GM18517 (cell line): ENCODE data around the gene SLC9A9.

Source experiments
- ATAC-seq: cut with Tn5 transposase; IDR thresholded peaks from one replicate; pipeline ENCODE4 v1.9.1; 2021; ENCODE audit warnings: mild to moderate bottlenecking, moderate library complexity; ENCODE audit not compliant: unreplicated experiment

SLC9A9 gene

DNA sequence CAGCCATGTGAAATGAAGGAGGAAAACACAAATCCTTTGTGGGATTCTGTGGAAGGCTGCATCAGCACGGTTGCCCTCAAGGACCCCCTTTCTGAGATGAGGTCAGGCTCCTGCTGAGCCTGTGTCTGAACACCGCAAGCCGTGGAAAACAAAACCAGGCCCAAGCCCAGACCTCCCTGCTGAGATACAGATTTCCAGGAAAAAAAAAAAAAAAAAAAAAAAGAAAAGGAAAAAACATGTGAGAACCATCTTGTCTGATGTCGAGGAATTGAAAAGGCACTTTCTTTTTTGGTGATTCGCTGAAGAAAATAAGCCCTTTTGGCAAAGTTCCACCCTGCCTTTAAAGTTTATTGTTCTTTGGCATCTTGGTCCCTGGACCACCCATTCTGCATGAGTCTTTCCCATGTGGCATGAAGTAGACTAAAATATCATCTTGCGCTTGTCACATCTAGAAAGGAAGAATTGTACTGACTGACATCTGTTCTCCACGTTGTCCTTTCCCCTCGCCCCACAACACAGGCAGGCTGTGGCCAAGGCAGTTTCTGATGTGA, 611.1 kb downstream of the SLC9A9 start:
- ATAC-seq, result no peak

DNA sequence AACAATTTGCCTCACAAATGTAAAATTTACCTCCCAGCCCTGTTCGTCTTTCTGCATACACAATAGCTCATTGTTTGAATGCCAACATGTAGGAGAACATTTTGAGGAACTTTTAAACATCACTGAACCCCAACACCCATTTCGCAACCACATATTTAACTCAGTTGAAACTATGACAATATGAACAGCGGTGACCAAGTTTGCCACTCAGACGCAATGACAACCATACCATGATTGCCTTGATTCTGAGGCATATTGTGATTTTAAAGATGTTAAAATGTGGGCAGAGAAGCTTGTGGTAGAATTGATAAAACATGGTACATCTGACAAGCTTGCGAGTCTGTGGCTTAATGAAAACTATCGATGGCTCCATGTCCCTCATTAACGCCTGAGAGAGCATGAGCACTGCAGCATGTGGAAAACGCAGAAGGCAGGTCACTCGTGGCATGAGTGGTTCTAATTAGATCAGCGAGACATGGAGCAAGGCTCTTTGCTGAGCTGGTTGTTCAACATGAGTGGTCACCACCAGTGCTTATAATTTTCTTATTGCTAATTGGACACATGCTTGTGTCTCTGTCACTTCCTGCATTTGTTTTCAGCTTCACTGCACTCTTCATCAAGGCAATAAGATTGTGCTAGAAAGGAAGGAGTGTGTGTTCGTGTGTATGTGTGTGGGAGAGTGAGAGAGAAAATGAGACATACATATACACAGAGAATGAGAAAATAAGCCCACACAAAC, 611.9 kb downstream of the SLC9A9 start:
- ATAC-seq, result no peak

DNA sequence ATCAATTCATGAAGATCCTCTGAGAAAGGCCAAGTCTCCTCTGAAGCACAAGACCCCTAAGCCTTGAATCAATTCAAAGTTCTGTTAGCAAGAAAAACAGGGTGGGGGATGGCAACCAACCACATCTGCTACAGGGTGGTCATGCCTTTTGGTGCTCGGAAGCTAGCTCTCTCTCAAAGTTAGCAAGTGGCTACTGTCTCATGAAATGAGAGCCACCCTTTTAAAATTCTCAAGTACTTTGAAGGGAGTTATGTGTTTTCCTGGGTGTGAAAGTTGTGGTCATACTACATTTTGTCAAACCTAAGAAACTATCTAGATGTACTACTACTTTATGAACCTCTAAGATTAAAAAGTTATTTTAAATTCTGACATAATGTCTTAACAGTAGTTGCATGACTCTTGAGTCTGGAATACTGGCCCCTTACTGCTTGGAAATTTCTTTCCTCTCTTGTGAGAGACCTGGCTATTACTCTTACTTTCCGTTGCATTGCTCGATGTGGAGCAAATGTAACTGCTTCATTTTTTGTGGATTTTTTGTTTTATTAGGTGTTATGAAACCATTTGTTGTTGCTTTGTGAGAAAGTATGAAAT, 612.6 kb downstream of the SLC9A9 start:
- ATAC-seq, result no peak

DNA sequence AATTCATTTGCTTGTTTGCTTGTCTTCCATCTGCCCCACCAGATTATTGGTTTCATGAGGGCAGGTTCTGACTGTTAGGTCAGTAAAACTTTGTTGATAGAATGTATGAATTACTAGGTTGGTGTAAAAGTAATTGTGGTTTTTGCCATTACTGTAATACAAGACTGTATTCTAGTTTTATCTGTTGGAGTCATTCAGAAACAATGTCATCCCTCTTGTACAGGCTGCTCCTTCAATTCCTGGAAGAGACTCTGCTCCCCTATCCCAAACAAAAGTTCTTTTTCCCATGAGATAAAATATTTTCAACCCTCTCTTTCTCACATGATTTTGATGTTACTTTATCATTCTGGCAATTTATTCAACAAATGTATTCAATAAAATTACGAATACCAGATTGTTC, 613.7 kb downstream of the SLC9A9 start:
- no peak for ATAC-seq

DNA sequence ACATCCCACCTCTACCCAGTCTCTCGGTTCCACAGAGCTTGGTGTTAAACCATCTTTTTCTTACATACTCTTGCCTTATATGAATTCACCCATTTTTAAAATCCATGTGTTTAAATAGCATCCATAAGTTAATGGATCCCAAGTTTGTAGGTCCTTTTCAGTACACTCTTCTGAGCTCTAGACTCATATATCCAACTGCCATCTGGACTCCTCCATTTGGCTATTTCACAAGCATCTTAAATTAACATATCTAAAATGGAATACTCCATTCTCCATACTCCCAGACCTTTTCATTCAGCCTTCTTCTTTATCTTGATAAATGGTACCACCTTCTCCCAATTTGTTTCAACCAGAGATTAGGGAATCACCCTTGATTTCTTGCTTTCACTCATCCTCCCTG, 615.3 kb downstream of the SLC9A9 start:
- ATAC-seq, result no peak

DNA sequence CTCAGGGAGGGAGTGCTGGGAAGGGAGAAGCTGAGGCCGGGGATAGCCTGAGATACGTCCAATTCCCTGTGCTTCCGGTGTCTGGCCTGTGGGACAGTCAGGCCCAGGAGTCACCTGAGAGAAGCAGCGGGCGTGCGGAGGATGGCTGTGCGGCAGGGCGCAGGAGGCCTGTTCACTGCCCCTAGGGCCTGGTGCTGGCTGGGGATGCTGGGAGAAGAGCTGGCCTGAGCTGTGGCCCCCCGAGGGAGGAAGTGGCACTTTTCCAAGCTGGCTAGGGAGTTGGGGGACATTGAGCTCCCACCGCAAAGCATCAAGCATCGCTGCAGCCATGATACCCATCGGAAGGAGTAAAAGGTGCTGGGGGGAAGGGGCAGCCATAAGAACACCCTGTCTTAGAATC, 619.9 kb downstream of the SLC9A9 start:
- ATAC-seq, result no peak

DNA sequence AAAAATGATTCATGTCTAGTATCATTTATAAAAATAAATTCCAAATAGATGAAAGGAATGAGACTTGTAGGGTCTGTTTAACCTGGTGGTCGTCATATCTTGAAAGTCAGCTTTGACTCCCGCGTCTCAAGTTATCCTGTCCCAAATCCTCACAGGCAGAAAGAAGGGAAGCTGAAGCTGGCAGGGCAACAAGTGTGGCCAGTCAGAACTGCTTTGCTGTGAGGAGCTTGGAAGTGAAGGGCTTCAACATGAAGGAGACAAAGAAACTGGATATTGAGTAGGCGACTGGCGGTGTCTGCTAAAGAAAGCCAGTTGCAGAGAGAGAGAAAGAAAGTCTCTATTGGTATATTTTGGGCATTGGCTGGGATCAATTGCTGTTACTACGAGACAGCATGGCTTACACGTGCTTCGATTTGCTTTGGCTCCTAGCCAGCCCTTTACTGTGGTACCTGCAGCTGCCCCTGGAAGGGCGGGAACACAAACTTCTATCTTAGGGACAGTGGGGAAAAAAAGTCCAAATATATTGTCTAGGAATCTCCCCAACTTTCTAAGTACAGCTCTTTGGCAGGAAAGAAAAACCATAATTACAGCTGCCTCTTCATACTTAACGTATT, 621.5 kb downstream of the SLC9A9 start:
- no peak for ATAC-seq

DNA sequence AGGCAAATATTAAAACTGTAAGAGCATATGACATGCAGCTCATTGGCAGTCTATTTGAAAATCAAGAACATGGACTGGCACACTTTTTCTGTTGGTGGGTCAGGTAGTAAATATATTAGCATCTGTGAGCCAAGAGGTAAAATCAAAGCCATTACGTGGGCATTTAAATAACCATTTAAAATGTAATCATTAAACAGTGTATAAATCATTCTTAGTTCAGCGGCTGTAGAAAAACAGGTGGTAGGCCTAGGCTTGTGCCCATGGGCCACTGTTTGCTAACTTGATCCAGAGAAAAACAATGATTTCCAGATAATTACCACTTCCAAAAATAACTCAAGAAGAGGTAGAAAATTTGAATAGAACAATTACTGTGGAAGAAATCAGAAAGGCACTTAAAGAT, 623.6 kb downstream of the SLC9A9 start:
- ATAC-seq, result no peak

DNA sequence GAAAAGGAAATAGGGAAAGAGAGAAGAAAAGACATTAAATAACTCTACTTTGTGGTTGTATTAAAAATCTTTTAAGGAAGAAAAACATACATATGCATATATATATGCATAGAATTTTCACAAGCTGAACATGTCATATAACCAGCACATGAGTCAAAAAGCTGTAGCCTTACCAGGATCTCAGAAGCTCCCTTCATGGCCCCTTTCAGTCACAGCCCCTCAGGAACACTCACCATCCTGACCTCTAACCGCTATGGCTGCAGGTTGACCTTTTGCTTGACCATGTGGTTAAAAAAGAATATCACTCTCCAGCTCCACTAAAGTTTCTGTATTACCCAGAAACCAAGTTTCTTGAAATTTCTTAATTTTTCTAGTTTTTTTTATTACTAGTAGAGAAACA, 625.3 kb downstream of the SLC9A9 start:
- ATAC-seq, result no peak

DNA sequence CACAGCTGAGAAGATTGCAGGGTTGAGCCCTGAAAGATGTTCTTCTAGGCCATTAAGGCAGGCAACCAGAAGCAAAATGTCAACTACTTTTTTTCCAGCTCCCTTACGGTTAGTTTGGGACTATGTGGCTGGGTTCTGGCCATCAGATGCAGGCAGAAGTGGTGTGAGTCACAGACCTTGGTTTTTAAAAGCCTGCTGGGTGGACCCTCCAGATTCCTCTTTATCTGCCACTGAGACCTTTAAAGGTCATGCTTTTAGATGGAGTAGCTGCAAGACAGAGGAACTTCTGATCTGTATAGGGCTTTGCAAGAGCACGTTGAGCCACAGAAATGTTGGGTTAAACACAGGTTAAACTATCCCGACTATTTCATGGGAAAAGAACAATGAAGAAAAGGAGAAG, 625.8 kb downstream of the SLC9A9 start:
- no peak for ATAC-seq

DNA sequence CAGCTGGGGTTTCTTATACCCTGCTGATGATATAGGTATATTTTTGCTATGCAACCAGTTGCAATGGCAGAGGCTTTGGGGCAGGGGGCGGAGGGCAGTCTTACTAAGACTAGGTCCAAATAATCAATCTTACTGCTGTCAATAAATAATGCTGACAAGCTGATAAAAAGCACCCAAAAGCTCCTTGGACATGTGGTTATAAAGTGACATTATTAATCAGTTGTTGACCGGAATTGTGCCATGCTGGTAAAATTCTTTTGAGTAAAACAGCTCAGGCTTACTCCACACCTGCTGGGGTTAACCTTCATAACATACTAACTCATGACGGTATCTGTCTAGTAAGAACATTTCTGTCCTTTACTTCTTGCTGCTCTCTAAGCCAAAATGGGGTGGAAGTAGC, 626.8 kb downstream of the SLC9A9 start:
- ATAC-seq, result no peak

DNA sequence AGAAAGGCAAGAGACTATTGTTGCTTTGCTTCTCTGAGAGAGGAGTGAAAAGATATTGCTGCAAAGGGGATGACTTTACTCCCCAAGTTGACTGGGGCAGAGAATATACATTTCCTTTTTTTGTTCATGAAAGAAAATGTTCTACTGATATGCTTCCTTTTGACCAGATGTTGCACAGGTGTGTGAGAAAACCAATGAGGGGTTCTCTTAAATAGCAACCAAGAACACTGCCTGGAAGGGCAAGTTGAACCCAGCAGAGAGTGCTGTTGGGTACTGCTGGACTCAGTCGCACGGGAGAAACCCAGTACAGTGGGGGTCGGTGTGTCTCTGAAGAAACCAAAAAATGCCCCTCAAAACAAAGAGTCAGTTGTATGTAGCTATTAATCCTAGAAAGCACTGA, 627.5 kb downstream of the SLC9A9 start:
- peak; percentile 64 for ATAC-seq

DNA sequence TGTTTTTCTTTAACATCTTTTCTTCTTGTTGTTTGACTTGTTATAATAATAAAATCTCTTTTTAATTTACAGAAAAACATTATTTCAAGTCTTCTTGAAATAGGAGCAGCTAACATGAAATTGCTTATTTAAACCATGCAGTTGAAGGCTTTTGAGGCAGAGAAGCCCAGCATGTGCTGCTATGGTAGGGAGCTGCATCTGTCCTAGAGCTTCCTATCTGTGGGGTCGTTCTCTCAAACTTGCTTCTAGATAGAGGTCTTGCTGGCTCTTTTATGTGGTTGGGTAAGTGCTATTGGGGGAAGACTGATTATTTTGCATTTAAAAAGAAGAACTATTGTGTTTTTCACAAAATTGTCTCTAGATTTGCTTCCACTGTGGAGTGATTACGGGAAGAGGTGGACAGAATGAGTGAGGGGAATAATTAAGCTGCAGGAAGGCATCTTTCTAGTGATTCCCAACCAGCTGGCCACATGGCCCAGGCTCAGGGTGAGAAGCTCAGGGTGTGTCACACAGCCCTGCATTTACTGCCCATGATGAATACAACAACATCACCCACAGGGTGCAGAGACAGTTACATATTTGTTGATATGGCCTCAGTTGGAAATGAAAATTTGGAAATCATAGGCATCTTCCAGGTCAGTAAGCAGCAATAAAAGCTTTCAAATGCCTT, 630.0 kb downstream of the SLC9A9 start:
- ATAC-seq, result no peak

DNA sequence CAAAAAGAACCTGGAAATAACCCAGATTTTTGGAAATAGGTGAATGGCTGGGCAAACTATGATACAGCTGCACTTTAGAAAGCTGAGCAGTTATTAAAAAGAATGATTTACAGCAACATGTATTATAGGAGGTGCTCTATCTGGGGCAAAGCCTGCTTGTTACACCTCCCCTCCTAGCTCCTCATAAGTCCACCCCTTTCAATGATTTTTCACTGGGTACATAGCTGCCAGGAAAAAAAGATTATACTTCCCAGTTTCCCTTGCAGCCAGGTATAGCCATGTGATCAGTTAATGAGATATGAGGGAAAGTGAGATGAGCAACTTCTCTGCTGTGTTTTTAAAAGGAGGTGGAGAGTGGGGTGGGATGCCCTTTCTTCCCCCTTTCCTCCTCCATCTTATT, 631.0 kb downstream of the SLC9A9 start:
- ATAC-seq, result no peak

DNA sequence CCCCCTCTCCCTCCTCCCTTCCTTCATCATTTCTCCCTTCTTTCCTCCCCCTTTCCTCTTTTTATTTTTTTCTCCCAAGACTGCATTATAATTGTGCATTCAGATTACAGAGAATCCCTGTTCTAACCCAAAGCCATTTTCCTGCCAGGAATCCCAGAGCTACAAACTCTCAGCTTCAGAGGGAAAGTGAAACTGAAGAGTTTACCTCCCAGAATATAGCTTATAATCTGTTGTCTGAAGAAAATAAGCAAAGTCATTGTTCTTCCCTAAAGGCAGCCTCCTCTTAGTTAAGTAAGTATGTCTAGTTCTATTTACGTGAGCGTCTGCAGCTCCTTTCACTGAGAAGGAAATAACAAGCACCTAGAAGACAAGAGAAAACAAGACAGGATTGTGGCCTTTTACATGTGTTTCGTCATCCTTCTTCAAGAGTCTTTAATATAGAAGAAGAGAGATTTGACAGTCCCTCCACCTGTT, 631.5 kb downstream of the SLC9A9 start:
- ATAC-seq, result no peak
